ENCODE measurements around the gene CFAP91. TPM values are rescaled to one million over a fixed set of nuclear protein-coding genes. Genes with fewer than 3 reads are reported as not detected.

The CFAP91 gene
- polyA plus RNA-seq (2013, experiment 1 of 2) = 0.08 TPM
- polyA plus RNA-seq (2013, experiment 2 of 2) = 0.14 TPM

DNA sequence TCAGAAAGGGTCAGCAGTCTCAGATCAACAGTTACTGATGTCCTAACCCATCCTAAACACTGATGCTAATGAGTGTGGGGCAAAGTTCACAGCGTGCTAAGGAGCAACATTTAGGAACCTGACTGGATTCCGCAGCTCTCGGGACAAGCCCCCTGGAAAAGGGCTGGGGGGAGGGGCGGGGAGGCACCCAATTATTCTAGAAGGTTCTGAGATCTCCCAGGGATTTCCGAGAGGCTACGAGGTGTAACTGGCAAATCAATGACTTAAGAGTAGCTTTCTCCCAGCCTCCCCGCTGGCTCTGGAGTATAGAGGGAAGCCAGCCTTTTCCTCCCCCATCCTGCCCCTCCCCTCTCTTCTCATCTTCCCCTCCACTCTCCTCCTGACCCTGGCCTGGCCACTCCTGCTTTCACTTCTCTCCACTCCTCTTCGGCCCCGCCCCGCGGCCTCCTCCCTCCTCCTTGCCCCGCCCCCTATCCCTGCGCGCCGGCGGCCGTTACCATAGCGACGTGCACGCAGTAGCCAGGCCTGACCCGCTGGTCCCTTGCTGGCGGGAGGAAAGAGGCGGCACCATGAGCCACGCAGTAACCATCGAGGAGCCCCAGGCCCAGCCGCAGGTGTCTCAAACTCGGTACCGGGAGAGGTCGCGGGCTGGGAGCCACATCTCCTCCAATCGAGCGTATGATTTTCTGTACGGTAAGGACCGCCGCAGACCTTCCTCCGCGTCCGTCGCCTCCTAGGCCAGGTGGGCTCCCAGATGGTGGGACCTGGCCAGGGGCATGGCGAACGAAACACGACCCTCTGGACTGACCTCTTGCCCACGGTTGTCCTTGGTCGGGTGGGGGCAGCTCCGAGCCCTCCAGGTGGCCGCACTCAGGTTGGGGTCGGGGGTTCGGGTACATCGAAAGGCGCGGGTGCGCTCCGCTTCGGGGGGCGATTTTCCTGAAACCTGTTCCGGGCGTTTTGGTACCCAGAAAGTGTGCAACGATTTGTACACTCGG, at the start of gene CFAP91:
Gene CFAP91, plus strand, starts transcription at position 493 of the 998 bp plus-strand sequence. Its CDS starts 77 bp downstream, at position 570.
- Histone ChIP-seq H3K4me3 (ENCODE audit: insufficient read depth in 1 of 2, low read depth in 1 of 2, low read length in 2 of 2) (peak within 1 kb of the TSS; percentile 58 to 89), H2AK5ac (ENCODE audit: low read length, severe bottlenecking) (no peak within 1 kb of the TSS), H3K4me1 (ENCODE audit: control insufficient read depth, insufficient read depth, low read depth, low read length) (peaks cover 5% of the 10 kb centered on the region), H2BK15ac (ENCODE audit: low read depth, poor library complexity, severe bottlenecking) (peak within 1 kb of the TSS; percentile 80), H3K9ac (ENCODE audit: low read length) (peak within 1 kb of the TSS; percentile 86), H3K27ac (ENCODE audit: low read length, poor library complexity, severe bottlenecking) (no peak within 1 kb of the TSS), H3K4me2 (ENCODE audit: low read length, poor library complexity, severe bottlenecking) (peak within 1 kb of the TSS; percentile 93), H3K23ac (ENCODE audit: low read length in 2 of 2) (no peak within 1 kb of the TSS), H2BK120ac (ENCODE audit: low read depth, low read length) (peak within 1 kb of the TSS; percentile 46), H3K18ac (ENCODE audit: low read depth in 1 of 2, low read length in 2 of 2) (peak within 1 kb of the TSS in 1 of 2 experiments; percentile 52), H3K14ac (ENCODE audit: low read length in 2 of 2) (no peak within 1 kb of the TSS), H3K79me1 (replicated peaks; ENCODE audit: low read length, poor library complexity, severe bottlenecking) (no peaks in the 10 kb centered on the region), H4K91ac (ENCODE audit: low read length) (no peak within 1 kb of the TSS), H2BK12ac (ENCODE audit: low read length in 2 of 2) (peak within 1 kb of the TSS in 1 of 2 experiments; percentile 63), H2AFZ (ENCODE audit: low read depth, low read length) (peak within 1 kb of the TSS; percentile 85), H3K9me3 (ENCODE audit: control insufficient read depth, low read length) (no peaks in the 10 kb centered on the region), H2BK5ac (ENCODE audit: low read depth, low read length, poor library complexity, severe bottlenecking) (no peak within 1 kb of the TSS), H4K8ac (ENCODE audit: low read length) (peak within 1 kb of the TSS; percentile 84), H3K36me3 (ENCODE audit: control insufficient read depth in 1 of 2, insufficient read depth in 2 of 2, low read depth in 1 of 2, low read length in 2 of 2) (no peaks in the 10 kb centered on the region), H3K4ac (ENCODE audit: low read depth in 1 of 2, low read length in 2 of 2) (no peak within 1 kb of the TSS), H3K27me3 (ENCODE audit: control insufficient read depth in 1 of 2, insufficient read depth in 1 of 2, low read length in 2 of 2) (no peaks in the 10 kb centered on the region)
- 11% methylated on average over 58 of the region's 59 CpGs for WGBS
- DNase-seq = peak; percentile 95

DNA sequence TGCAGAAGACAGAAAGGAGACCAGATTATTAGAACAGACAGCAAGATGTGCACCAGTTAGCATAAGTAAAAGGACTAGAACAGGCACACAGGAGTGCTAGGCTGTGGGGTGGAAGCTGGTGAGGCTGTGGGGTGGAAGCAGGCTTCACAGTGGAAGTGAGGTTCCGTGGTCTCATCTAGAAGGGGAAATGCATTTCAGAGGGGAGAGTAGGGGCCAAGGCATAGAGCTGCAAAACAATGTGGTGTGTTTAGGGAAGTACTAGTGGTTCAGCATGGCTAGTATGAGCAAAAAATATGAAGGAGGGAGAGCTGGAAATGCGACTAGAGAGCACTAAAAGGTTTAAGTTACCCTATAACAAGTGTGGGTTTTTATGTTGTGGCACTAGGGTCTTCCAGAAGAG, 48.9 kb upstream of the CFAP91 start:
- Histone ChIP-seq H3K4me3 (ENCODE audit: insufficient read depth in 1 of 2, low read depth in 1 of 2, low read length in 2 of 2) (no peak overlapping the region), H3K18ac (ENCODE audit: low read depth in 1 of 2, low read length in 2 of 2) (no peak overlapping the region), H3K79me1 (replicated peaks; ENCODE audit: low read length, poor library complexity, severe bottlenecking) (no peaks in the 10 kb centered on the region), H4K91ac (ENCODE audit: low read length) (no peak overlapping the region), H3K4ac (ENCODE audit: low read depth in 1 of 2, low read length in 2 of 2) (no peak overlapping the region), H3K14ac (ENCODE audit: low read length in 2 of 2) (no peak overlapping the region), H2BK120ac (ENCODE audit: low read depth, low read length) (no peak overlapping the region), H2AK5ac (ENCODE audit: low read length, severe bottlenecking) (no peak overlapping the region), H2AFZ (ENCODE audit: low read depth, low read length) (no peak overlapping the region), H2BK15ac (ENCODE audit: low read depth, poor library complexity, severe bottlenecking) (no peak overlapping the region), H2BK5ac (ENCODE audit: low read depth, low read length, poor library complexity, severe bottlenecking) (no peak overlapping the region), H3K36me3 (ENCODE audit: control insufficient read depth in 1 of 2, insufficient read depth in 2 of 2, low read depth in 1 of 2, low read length in 2 of 2) (no peaks in the 10 kb centered on the region), H3K9ac (ENCODE audit: low read length) (no peak overlapping the region), H4K8ac (ENCODE audit: low read length) (no peak overlapping the region), H3K4me1 (ENCODE audit: control insufficient read depth, insufficient read depth, low read depth, low read length) (no peaks in the 10 kb centered on the region), H3K27ac (ENCODE audit: low read length, poor library complexity, severe bottlenecking) (no peak overlapping the region), H3K9me3 (ENCODE audit: control insufficient read depth, low read length) (no peaks in the 10 kb centered on the region), H3K4me2 (ENCODE audit: low read length, poor library complexity, severe bottlenecking) (no peak overlapping the region), H3K27me3 (ENCODE audit: control insufficient read depth in 1 of 2, insufficient read depth in 1 of 2, low read length in 2 of 2) (no peaks in the 10 kb centered on the region), H2BK12ac (ENCODE audit: low read length in 2 of 2) (no peak overlapping the region), H3K23ac (ENCODE audit: low read length in 2 of 2) (no peak overlapping the region)
- DNase-seq = no peak
- 46% methylated on average over 2 of the region's 2 CpGs for WGBS

DNA sequence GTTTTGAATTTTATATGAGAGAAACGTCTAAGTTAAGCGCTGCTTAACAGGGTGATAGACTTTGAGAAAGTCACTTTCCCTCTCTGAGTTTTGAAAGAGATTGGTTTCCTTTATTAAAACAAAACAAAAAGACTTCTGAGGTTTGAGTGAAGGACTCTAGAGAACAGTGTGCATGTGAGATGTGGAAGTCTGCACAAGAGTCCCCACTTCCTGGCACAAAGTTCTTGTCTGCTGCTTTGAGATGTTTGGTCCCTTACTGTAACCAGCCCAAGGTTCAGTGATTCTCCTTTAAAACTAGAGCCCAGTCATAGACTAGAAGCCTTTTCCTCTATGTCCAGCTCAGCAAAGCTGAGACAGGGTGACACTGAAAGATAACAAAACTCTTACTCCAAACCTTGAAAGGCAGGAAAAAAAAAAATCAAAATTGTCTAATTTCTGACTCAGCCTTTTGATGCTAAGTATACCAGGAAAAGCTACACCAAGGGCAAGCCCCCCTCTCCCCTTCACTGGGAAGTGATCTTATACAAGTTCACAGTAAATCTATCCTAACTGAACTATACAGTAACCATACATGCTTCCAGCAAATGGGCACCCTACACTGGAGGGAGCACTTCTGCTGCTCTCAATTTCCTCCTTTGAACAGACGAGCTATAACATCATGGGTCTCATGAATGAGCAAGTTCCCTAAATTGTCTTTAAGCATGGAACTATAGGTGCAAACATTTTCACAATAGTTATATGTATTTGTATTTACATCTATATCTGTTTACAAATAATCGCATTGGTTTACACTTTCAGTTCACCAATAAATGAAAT, 44.7 kb upstream of the CFAP91 start:
- no peak for DNase-seq

DNA sequence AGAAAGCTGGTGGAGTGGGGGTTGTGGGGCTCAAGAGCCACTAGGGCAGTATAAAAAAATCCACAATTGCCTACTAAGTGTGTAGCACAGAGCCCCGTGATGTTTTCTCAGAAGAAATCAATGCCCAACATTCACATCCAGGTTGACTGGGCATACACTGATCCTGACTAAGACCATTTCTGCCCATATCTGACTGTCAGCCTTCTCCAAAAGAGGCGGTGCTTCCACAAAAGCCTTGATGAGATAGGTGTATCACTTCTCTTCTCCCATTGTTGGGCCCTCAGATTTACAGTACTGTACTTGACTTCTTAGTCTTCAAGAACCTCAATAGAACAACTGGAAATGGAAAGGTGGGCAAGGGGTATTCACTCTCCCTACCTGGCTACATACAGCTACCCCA, 43.8 kb upstream of the CFAP91 start:
- 85% methylated on average over 2 of the region's 2 CpGs for WGBS
- DNase-seq = no peak
- no peak overlapping the region for H3K4me3 ChIP-seq (ENCODE audit: insufficient read depth in 1 of 2, low read depth in 1 of 2, low read length in 2 of 2)

More for the DNA sequence above, 44.7 kb upstream of the CFAP91 start:
- Histone ChIP-seq H3K14ac (ENCODE audit: low read length in 2 of 2) (no peak overlapping the region), H2AK5ac (ENCODE audit: low read length, severe bottlenecking) (no peak overlapping the region), H3K27ac (ENCODE audit: low read length, poor library complexity, severe bottlenecking) (no peak overlapping the region), H2AFZ (ENCODE audit: low read depth, low read length) (no peak overlapping the region), H3K4me3 (ENCODE audit: insufficient read depth in 1 of 2, low read depth in 1 of 2, low read length in 2 of 2) (no peak overlapping the region), H3K23ac (ENCODE audit: low read length in 2 of 2) (no peak overlapping the region), H4K8ac (ENCODE audit: low read length) (no peak overlapping the region), H4K91ac (ENCODE audit: low read length) (no peak overlapping the region), H2BK5ac (ENCODE audit: low read depth, low read length, poor library complexity, severe bottlenecking) (no peak overlapping the region), H2BK120ac (ENCODE audit: low read depth, low read length) (no peak overlapping the region), H3K4ac (ENCODE audit: low read depth in 1 of 2, low read length in 2 of 2) (no peak overlapping the region), H3K36me3 (ENCODE audit: control insufficient read depth in 1 of 2, insufficient read depth in 2 of 2, low read depth in 1 of 2, low read length in 2 of 2) (peaks cover 0 to 4% of the 10 kb centered on the region in 2 experiments), H3K79me1 (replicated peaks; ENCODE audit: low read length, poor library complexity, severe bottlenecking) (no peaks in the 10 kb centered on the region), H3K9ac (ENCODE audit: low read length) (no peak overlapping the region), H3K27me3 (ENCODE audit: control insufficient read depth in 1 of 2, insufficient read depth in 1 of 2, low read length in 2 of 2) (no peaks in the 10 kb centered on the region), H3K4me1 (ENCODE audit: control insufficient read depth, insufficient read depth, low read depth, low read length) (no peaks in the 10 kb centered on the region), H3K4me2 (ENCODE audit: low read length, poor library complexity, severe bottlenecking) (no peak overlapping the region), H2BK12ac (ENCODE audit: low read length in 2 of 2) (no peak overlapping the region), H2BK15ac (ENCODE audit: low read depth, poor library complexity, severe bottlenecking) (no peak overlapping the region), H3K9me3 (ENCODE audit: control insufficient read depth, low read length) (no peaks in the 10 kb centered on the region), H3K18ac (ENCODE audit: low read depth in 1 of 2, low read length in 2 of 2) (no peak overlapping the region)
- WGBS = 100% methylated on average over 3 of the region's 4 CpGs

More for the DNA sequence above, 43.8 kb upstream of the CFAP91 start:
- Histone ChIP-seq H3K79me1 (replicated peaks; ENCODE audit: low read length, poor library complexity, severe bottlenecking) (no peaks in the 10 kb centered on the region), H3K23ac (ENCODE audit: low read length in 2 of 2) (no peak overlapping the region), H3K27ac (ENCODE audit: low read length, poor library complexity, severe bottlenecking) (no peak overlapping the region), H3K14ac (ENCODE audit: low read length in 2 of 2) (no peak overlapping the region), H2BK120ac (ENCODE audit: low read depth, low read length) (no peak overlapping the region), H2BK12ac (ENCODE audit: low read length in 2 of 2) (no peak overlapping the region), H4K91ac (ENCODE audit: low read length) (no peak overlapping the region), H2BK5ac (ENCODE audit: low read depth, low read length, poor library complexity, severe bottlenecking) (no peak overlapping the region), H3K27me3 (ENCODE audit: control insufficient read depth in 1 of 2, insufficient read depth in 1 of 2, low read length in 2 of 2) (no peaks in the 10 kb centered on the region), H3K4me2 (ENCODE audit: low read length, poor library complexity, severe bottlenecking) (no peak overlapping the region), H3K4me1 (ENCODE audit: control insufficient read depth, insufficient read depth, low read depth, low read length) (no peaks in the 10 kb centered on the region), H3K9me3 (ENCODE audit: control insufficient read depth, low read length) (no peaks in the 10 kb centered on the region), H2BK15ac (ENCODE audit: low read depth, poor library complexity, severe bottlenecking) (no peak overlapping the region), H4K8ac (ENCODE audit: low read length) (no peak overlapping the region), H3K9ac (ENCODE audit: low read length) (no peak overlapping the region), H2AK5ac (ENCODE audit: low read length, severe bottlenecking) (no peak overlapping the region), H3K4ac (ENCODE audit: low read depth in 1 of 2, low read length in 2 of 2) (no peak overlapping the region), H3K18ac (ENCODE audit: low read depth in 1 of 2, low read length in 2 of 2) (no peak overlapping the region), H3K36me3 (ENCODE audit: control insufficient read depth in 1 of 2, insufficient read depth in 2 of 2, low read depth in 1 of 2, low read length in 2 of 2) (peaks cover 0 to 4% of the 10 kb centered on the region in 2 experiments), H2AFZ (ENCODE audit: low read depth, low read length) (no peak overlapping the region)

Data from mesenchymal stem cell (in vitro differentiated cells and primary cell).